Neural cell (in vitro differentiated cells): ENCODE measurements around the gene KRT16. TPM values are rescaled to one million over a fixed set of nuclear protein-coding genes. Genes with fewer than 3 reads are reported as not detected.

Experiments
- H2AFZ ChIP-seq: fragments of 200-600, 300-800 bp; sonication (generic), shearing (Covaris generic); 2 replicates; pipeline ENCODE4 v1.6.0; 2014; ENCODE audit warnings: low read depth, mild to moderate bottlenecking, antibody characterized with exemption, low read length, moderate library complexity
- H3F3A ChIP-seq: fragments of 200-600 bp; shearing (Covaris generic); 2 replicates; pipeline ENCODE4 v1.6.1; 2016; ENCODE audit warnings: mild to moderate bottlenecking, moderate library complexity, mixed read lengths, antibody characterized with exemption, low read length; ENCODE audit not compliant: insufficient read depth, poor library complexity, severe bottlenecking
- H3K27ac ChIP-seq: fragments of 200-600, 300-800 bp; sonication (generic), shearing (Covaris generic); 2 replicates; pipeline ENCODE4 v1.5.1; 2014; ENCODE audit warnings: mild to moderate bottlenecking, low read length, moderate library complexity
- H3K27me3 ChIP-seq: fragments of 300-800, 200-600 bp; sonication (generic), shearing (Covaris generic); 2 replicates; pipeline ENCODE4 v1.6.0; 2014; ENCODE audit warnings: mild to moderate bottlenecking, low read depth, low read length, moderate library complexity; ENCODE audit not compliant: insufficient read depth
- H3K36me3 ChIP-seq: fragments of 300-800, 200-600 bp; sonication (generic), shearing (Covaris generic); 2 replicates; pipeline ENCODE4 v1.5.1; 2014; ENCODE audit warnings: mild to moderate bottlenecking, antibody characterized with exemption, low read length, moderate library complexity; ENCODE audit not compliant: insufficient read depth
- H3K4me2 ChIP-seq: fragments of 300-800, 200-600 bp; sonication (generic), shearing (Covaris generic); 2 replicates; pipeline ENCODE4 v1.6.0; 2014; ENCODE audit warnings: mild to moderate bottlenecking, low read length
- H3K4me3 ChIP-seq: fragments of 300-800, 200-600 bp; sonication (generic), shearing (Covaris generic); 2 replicates; pipeline ENCODE4 v1.5.1; 2014; ENCODE audit warnings: mild to moderate bottlenecking, low read length, moderate library complexity
- H3K79me2 ChIP-seq: fragments of 200-600 bp; shearing (Covaris generic); replicated peaks from 2 replicates; pipeline ENCODE4 v1.6.0; 2014; ENCODE audit warnings: mild to moderate bottlenecking, low read length, moderate library complexity; ENCODE audit not compliant: insufficient read depth
- H3K9ac ChIP-seq: fragments of 300-800, 200-600 bp; sonication (generic), shearing (Covaris generic); 2 replicates; pipeline ENCODE4 v1.6.1; 2016; ENCODE audit warnings: mild to moderate bottlenecking, low read length, mixed read lengths
- H3K9me2 ChIP-seq: fragments of 200-600 bp; shearing (Covaris generic); 2 replicates; pipeline ENCODE4 v1.6.1; 2016; ENCODE audit warnings: mild to moderate bottlenecking, low read length, mixed read lengths; ENCODE audit not compliant: insufficient read depth
- H3K9me3 ChIP-seq: fragments of 200-600, 300-800 bp; sonication (generic), shearing (Covaris generic); 2 replicates; pipeline ENCODE4 v1.6.1; 2016; ENCODE audit warnings: mild to moderate bottlenecking, mixed run types, low read length, moderate library complexity, mixed read lengths
- H4K20me1 ChIP-seq: fragments of 200-600 bp; shearing (Covaris generic); 2 replicates; pipeline ENCODE4 v1.6.1; 2016; ENCODE audit warnings: mild to moderate bottlenecking, mixed run types; ENCODE audit not compliant: insufficient read depth
- CTCF ChIP-seq: fragments of 450-650 bp; IDR thresholded peaks from 2 replicates; pipeline ENCODE4 v1.5.1; 2014; ENCODE audit warnings: antibody characterized with exemption, mild to moderate bottlenecking, moderate library complexity; ENCODE audit not compliant: poor library complexity, severe bottlenecking
- EP300 ChIP-seq: fragments of 450-650 bp; conservative IDR thresholded peaks from 2 replicates; pipeline ENCODE4 v1.6.1; 2014; ENCODE audit warnings: antibody characterized with exemption, mild to moderate bottlenecking, moderate library complexity; ENCODE audit not compliant: poor library complexity, severe bottlenecking
- EZH2 ChIP-seq: fragments of 200-600, 300-800 bp; shearing (Covaris generic), sonication (generic); IDR thresholded peaks from 2 replicates; pipeline ENCODE4 v1.6.1; 2014; ENCODE audit warnings: antibody characterized with exemption, low read length, borderline replicate concordance, mild to moderate bottlenecking; ENCODE audit not compliant: insufficient read depth, poor library complexity, severe bottlenecking
- MXI1 ChIP-seq: fragments of 450-650 bp; conservative IDR thresholded peaks from 2 replicates; pipeline ENCODE4 v1.6.1; 2014; ENCODE audit warnings: antibody characterized with exemption, mild to moderate bottlenecking; ENCODE audit not compliant: poor library complexity, severe bottlenecking
- POLR2AphosphoS5 ChIP-seq: IDR thresholded peaks from 2 replicates; pipeline ENCODE4 v1.6.1; 2012
- RAD21 ChIP-seq: fragments of 450-650 bp; conservative IDR thresholded peaks from 2 replicates; pipeline ENCODE4 v1.6.1; 2014; ENCODE audit warnings: antibody characterized with exemption, mild to moderate bottlenecking, moderate library complexity
- SMC3 ChIP-seq: fragments of 450-650 bp; conservative IDR thresholded peaks from 2 replicates; pipeline ENCODE4 v1.6.1; 2014; ENCODE audit warnings: antibody characterized with exemption, mild to moderate bottlenecking, moderate library complexity; ENCODE audit not compliant: poor library complexity
- TAF1 ChIP-seq: IDR thresholded peaks from 2 replicates; pipeline ENCODE4 v1.6.1; 2012; ENCODE audit warnings: low read depth
- polyA plus RNA-seq: library from polyadenylated mRNA; depleted of rRNA; stranded (reverse); fragments of >200 nt; gene quantifications from 2 replicates; pipeline ENCODE4 v1.2.3, GENCODE V29; 2014
- TF ChIP-seq, protein P1 (sequence below): IDR thresholded peaks from 2 replicates; pipeline ENCODE4 v1.6.1; 2012; ENCODE audit warnings: borderline replicate concordance

The KRT16 gene
- polyA plus RNA-seq, 1 donor from 2014 or later = not detected

DNA sequence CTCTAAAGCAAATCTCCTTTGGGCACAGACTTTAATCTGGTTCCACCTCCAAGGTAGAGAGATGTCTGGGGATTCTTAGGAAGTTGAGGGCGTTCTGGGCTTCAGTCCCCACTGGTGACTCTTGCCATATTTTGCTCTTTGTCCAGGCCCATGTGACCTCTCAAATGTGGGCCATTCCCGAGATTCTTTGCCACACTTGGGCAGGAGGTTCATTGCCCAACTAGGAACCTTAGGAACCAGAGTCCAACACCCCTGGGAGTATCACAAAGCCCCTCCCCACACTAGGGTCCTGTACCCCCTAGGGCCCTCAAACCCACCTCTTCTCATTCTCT, 32.4 kb downstream of the KRT16 start:
- no peaks in the 10 kb centered on the region for H4K20me1 ChIP-seq
- no peak overlapping the region for H3K4me2 ChIP-seq
- TF ChIP-seq POLR2AphosphoS5 = no peak
- TF ChIP-seq SMC3 = no peak
- no peak for TF ChIP-seq TAF1
- TF ChIP-seq CTCF = no peak
- TF ChIP-seq, protein P1, sequence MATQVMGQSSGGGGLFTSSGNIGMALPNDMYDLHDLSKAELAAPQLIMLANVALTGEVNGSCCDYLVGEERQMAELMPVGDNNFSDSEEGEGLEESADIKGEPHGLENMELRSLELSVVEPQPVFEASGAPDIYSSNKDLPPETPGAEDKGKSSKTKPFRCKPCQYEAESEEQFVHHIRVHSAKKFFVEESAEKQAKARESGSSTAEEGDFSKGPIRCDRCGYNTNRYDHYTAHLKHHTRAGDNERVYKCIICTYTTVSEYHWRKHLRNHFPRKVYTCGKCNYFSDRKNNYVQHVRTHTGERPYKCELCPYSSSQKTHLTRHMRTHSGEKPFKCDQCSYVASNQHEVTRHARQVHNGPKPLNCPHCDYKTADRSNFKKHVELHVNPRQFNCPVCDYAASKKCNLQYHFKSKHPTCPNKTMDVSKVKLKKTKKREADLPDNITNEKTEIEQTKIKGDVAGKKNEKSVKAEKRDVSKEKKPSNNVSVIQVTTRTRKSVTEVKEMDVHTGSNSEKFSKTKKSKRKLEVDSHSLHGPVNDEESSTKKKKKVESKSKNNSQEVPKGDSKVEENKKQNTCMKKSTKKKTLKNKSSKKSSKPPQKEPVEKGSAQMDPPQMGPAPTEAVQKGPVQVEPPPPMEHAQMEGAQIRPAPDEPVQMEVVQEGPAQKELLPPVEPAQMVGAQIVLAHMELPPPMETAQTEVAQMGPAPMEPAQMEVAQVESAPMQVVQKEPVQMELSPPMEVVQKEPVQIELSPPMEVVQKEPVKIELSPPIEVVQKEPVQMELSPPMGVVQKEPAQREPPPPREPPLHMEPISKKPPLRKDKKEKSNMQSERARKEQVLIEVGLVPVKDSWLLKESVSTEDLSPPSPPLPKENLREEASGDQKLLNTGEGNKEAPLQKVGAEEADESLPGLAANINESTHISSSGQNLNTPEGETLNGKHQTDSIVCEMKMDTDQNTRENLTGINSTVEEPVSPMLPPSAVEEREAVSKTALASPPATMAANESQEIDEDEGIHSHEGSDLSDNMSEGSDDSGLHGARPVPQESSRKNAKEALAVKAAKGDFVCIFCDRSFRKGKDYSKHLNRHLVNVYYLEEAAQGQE = no peak
- no peak for TF ChIP-seq MXI1
- TF ChIP-seq RAD21 = no peak
- no peak for TF ChIP-seq EZH2
- TF ChIP-seq EP300 = no peak
- no peaks in the 10 kb centered on the region for H3K9me3 ChIP-seq
- H3K9me2 ChIP-seq = no peaks in the 10 kb centered on the region
- H3K9ac ChIP-seq = no peak overlapping the region
- no peaks in the 10 kb centered on the region for H3F3A ChIP-seq
- H3K36me3 ChIP-seq = no peaks in the 10 kb centered on the region
- H3K27ac ChIP-seq = no peak overlapping the region
- H2AFZ ChIP-seq = no peak overlapping the region
- no peaks in the 10 kb centered on the region for H3K27me3 ChIP-seq
- no peak overlapping the region for H3K4me3 ChIP-seq
- H3K79me2 ChIP-seq = no peaks in the 10 kb centered on the region

- Histone ChIP-seq H3K27me3 (no peaks in the 10 kb centered on the region), H3K4me2 (no peak overlapping the region), H3F3A (no peaks in the 10 kb centered on the region), H3K36me3 (no peaks in the 10 kb centered on the region), H2AFZ (no peak overlapping the region), H3K79me2 (no peaks in the 10 kb centered on the region), H3K9me3 (no peaks in the 10 kb centered on the region), H3K27ac (no peak overlapping the region), H3K4me3 (no peak overlapping the region), H3K9me2 (no peaks in the 10 kb centered on the region), H4K20me1 (no peaks in the 10 kb centered on the region), H3K9ac (no peak overlapping the region)
- TF ChIP-seq SMC3 (no peak), CTCF (peak; percentile 46)
These were observed 32.9 kb downstream of the KRT16 start for GRCh38 chr17:41579484-41580243.
